Colonic mucosa (tissue), 4 donors: ENCODE results near the gene MAS1. TPM values are rescaled to one million over a fixed set of nuclear protein-coding genes. Genes with fewer than 3 reads are reported as not detected.
"Not testable (repeated sequence)": the region's sequence is repeated elsewhere in the genome, so short reads cannot be mapped to it uniquely, and the experiment has no call there.

ENCODE experiments used
- DNase-seq: peaks from one replicate; pipeline ENCODE4 v3.0.0-alpha.2; 2020
- H3K27ac ChIP-seq: fragments of 200-600 bp; one replicate; pipeline ENCODE4 v1.8.0; 2021
- H3K27me3 ChIP-seq: fragments of 200-600 bp; one replicate; pipeline ENCODE4 v1.8.0; 2021
- H3K36me3 ChIP-seq: fragments of 200-600 bp; one replicate; pipeline ENCODE4 v1.8.0; 2021
- H3K4me1 ChIP-seq: fragments of 200-600 bp; one replicate; pipeline ENCODE4 v1.8.0; 2021; ENCODE audit warnings: mild to moderate bottlenecking
- H3K4me3 ChIP-seq: fragments of 200-600 bp; one replicate; pipeline ENCODE4 v1.8.0; 2021
- H3K9ac ChIP-seq, 2 donors: one replicate each; pipeline ENCODE4 v1.7.0; 2013; ENCODE audit warnings: control low read depth in 2 of 2, low read depth in 2 of 2, low read length in 2 of 2
- H3K9me3 ChIP-seq: fragments of 200-600 bp; one replicate; pipeline ENCODE4 v1.8.0; 2021
- intact Hi-C: fragments of 100-400 bp; cut with DNase I; formaldehyde crosslinking; loops from one replicate; pipeline ENCODE4 v1.14.1; 2022
- total RNA-seq, 2 donors: library from RNA; stranded (reverse); fragmentation: NEBNext Ultra II Directional in 1 of 2; extraction: Animal tissue kit (Norgen Biotek cat#: 25700) in 1 of 2; gene quantifications; one replicate each; pipeline ENCODE4 v1.2.1, GENCODE V29; 2021
- TF ChIP-seq, protein P1 (sequence below): fragments of 200-600 bp; IDR thresholded peaks from one replicate; pipeline ENCODE4 v1.8.0; 2022; ENCODE audit warnings: antibody characterized with exemption, mild to moderate bottlenecking
- donor health status: healthy.
- donor health status: DM: no; HTN: no; CAD: no.
- donor health status: DM: no; HTN: no; CAD: no.

The MAS1 gene
- total RNA-seq, 2 donors from 2014 or later = not detected

DNA sequence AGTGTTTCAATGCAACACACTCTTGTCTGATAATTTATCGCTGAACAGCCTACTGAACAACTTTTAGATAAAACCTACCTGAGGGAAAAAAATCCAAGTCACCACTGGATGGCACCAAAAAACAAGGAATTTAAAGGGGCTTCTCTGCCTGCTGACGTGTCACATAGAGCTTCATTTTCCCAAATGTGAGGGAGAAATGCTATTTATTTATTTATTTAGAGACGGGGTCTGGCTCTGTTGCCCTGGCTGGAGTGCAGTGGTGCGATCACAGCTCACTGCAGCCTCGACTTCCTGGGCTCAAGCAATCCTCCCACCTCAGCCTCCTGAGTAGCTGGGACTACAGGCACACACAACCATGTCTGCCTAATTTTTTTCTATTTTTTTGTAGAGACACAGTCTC, 27.4 kb upstream of the MAS1 start:
- H3K27me3 ChIP-seq, H3K4me1 ChIP-seq, H3K9ac ChIP-seq, H3K9me3 ChIP-seq, H3K27ac ChIP-seq, H3K36me3 ChIP-seq, H3K4me3 ChIP-seq: not testable (repeated sequence)
- peak; percentile 61 for DNase-seq
- intact Hi-C loops = loop anchor here (5.0 to 10.0 kb wide), 4 partner anchors 191 to 671 kb away; no protein-coding TSS in a partner anchor
- TF ChIP-seq, protein P1, sequence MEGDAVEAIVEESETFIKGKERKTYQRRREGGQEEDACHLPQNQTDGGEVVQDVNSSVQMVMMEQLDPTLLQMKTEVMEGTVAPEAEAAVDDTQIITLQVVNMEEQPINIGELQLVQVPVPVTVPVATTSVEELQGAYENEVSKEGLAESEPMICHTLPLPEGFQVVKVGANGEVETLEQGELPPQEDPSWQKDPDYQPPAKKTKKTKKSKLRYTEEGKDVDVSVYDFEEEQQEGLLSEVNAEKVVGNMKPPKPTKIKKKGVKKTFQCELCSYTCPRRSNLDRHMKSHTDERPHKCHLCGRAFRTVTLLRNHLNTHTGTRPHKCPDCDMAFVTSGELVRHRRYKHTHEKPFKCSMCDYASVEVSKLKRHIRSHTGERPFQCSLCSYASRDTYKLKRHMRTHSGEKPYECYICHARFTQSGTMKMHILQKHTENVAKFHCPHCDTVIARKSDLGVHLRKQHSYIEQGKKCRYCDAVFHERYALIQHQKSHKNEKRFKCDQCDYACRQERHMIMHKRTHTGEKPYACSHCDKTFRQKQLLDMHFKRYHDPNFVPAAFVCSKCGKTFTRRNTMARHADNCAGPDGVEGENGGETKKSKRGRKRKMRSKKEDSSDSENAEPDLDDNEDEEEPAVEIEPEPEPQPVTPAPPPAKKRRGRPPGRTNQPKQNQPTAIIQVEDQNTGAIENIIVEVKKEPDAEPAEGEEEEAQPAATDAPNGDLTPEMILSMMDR = peak; percentile 21

DNA sequence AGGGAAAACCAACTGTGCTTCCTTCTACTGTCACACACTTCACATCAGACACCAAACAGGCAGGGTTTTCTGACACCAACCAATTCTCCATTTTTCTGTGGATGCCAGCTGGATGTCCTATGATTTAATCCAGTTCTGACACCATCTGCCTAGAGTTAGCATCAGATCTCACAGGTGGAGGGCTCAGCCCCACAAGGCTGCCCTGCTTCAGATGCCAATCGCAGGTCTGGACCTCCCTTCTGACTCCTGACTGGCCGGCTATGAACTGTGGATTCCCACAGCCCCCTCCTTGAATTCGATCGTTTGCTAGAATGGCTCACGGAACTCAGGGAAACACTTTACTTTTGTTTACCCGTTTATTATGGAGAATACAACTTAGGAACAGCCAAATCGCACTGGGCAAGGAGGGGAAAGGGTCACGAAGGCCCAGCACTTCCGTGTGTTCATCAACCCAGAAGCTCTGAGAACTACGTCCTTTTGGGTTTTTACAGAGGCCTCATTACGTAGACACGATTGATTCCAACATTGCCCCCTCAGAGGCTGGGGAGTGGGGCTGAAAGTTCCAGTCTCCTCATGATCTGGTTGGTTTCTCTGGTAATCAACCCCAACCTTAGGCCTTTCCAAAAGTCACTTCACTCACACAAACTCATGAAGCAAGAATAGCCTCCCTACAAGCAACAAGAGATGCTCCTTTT, 25.4 kb upstream of the MAS1 start:
- TF ChIP-seq, protein P1 = no peak
- intact Hi-C loops = loop anchor here (10.0 kb wide), 3 partner anchors 189 to 669 kb away; no protein-coding TSS in a partner anchor
- Histone ChIP-seq H3K9ac (no peak overlapping the region), H3K36me3 (no peaks in the 10 kb centered on the region), H3K9me3 (no peaks in the 10 kb centered on the region), H3K27ac (no peak overlapping the region), H3K4me1 (no peaks in the 10 kb centered on the region), H3K27me3 (no peaks in the 10 kb centered on the region), H3K4me3 (no peak overlapping the region)
- no peak for DNase-seq

DNA sequence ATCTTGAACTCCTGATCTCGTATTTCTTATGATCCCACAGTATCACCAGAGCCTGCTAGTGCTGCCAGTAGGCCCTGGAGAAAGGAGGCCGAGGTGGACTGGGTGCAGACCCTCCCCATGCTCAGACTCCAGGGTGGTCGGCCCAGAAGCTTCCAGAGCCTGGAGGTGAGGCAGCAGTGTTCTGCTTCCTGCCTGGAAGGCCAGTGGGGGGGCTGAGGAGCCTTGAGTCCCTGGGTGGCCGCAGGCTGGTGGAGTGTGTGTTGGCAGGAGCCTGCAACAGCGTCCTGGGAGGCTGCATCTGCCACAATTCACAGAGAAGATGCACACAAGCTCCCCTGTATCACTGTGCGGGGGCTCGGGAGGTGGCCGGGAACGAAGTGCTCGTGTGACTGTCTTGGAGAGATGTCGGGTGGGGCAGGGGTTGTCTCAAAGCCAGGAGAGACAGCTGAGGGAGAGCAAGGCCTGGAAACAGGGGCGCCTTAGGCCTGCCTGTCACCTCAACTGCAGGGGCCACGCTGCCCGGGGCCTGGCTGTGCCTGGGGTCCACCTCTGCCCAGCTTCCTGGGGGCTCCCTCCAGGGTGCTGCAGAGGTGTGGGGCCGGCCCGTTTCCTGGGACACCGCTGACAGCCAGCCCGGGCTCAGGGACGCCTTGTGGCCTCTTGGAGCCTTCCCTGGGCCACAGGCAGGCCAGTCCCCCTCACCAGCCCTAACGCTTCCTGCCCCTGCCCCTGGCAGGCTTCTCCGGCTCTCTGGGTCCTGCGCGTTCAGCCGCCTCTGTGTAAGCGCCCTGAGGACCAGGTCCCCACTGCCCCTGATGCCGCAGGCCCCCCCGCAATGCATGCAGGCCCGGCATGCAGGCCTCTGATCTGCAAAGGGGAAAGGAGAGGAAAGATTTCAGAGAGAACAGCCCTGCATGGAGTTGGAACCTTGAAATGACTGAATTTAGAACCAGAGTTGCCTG, 24.2 kb upstream of the MAS1 start:
- H3K4me3 ChIP-seq = no peak overlapping the region
- H3K27me3 ChIP-seq = no peaks in the 10 kb centered on the region
- H3K4me1 ChIP-seq = no peaks in the 10 kb centered on the region
- H3K27ac ChIP-seq = no peak overlapping the region
- no peaks in the 10 kb centered on the region for H3K9me3 ChIP-seq
- TF ChIP-seq, protein P1 = no peak
- H3K36me3 ChIP-seq = no peaks in the 10 kb centered on the region
- intact Hi-C loops = loop anchor here (10.0 kb wide), 3 partner anchors 188 to 668 kb away; no protein-coding TSS in a partner anchor
- H3K9ac ChIP-seq = no peak overlapping the region
- no peak for DNase-seq

DNA sequence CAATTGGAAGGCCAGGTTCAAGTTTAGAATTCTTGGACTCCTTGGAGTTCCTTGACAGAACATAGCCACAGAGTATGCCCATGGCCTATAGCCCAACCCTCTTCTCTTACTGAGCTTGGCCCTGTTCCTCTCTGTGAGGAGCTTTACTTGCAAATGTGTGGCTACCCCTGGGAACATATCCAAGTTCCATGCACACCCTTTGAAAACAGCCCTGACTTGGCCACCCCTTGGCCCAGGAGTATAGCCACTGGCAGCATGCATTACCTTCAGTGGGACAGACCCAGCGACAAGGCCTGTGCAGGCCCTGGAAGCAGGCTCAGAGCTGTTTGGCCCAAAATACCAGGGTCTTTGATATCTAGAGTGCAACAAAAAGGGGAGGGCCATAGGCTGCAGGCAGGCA, 19.5 kb upstream of the MAS1 start:
- intact Hi-C loops = no loop called here
- Histone ChIP-seq H3K36me3 (no peaks in the 10 kb centered on the region), H3K4me1 (no peaks in the 10 kb centered on the region), H3K4me3 (no peak overlapping the region), H3K9ac (no peak overlapping the region), H3K9me3 (no peaks in the 10 kb centered on the region), H3K27ac (no peak overlapping the region), H3K27me3 (no peaks in the 10 kb centered on the region)
- TF ChIP-seq, protein P1 = no peak
- no peak for DNase-seq

DNA sequence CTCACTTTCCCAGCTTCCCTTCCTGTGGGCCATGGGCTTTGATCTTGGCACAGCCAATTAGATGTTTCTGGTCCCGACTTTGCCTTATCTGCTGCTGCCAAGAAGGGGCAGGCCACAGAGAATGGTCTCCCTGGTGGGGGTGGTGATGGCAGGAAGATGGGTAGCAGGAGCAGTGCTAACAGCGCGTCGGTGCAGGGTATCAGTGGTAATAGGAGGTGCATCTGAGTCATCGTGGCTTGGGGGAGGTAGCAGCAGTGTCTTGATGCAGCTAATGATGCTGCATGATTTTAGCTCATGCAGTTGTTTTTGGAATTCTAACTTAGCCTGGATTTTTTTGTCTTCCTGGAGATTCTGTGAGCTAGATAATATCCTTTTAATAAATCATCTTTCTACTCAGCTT, 18.9 kb upstream of the MAS1 start:
- TF ChIP-seq, protein P1 = no peak
- intact Hi-C loops = no loop called here
- Histone ChIP-seq H3K4me3 (no peak overlapping the region), H3K36me3 (no peaks in the 10 kb centered on the region), H3K9ac (no peak overlapping the region), H3K27me3 (no peaks in the 10 kb centered on the region), H3K27ac (no peak overlapping the region), H3K4me1 (no peaks in the 10 kb centered on the region), H3K9me3 (no peaks in the 10 kb centered on the region)
- no peak for DNase-seq
